Activated naive CD8-positive, alpha-beta T cell treated with anti-CD3 and anti-CD28 coated beads for 36 hours (primary cell): ENCODE measurements around the gene PAQR5. TPM values are rescaled to one million over a fixed set of nuclear protein-coding genes. Genes with fewer than 3 reads are reported as not detected.

Experiments
- DNase-seq: peaks from one replicate; pipeline ENCODE4 v3.0.0; 2021
- H3K27ac Mint-ChIP-seq: one replicate; pipeline ENCODE4 v1.8.0; 2022; ENCODE audit warnings: mild to moderate bottlenecking, moderate library complexity, mixed read lengths
- H3K27me3 Mint-ChIP-seq: one replicate; pipeline ENCODE4 v1.8.0; 2022; ENCODE audit warnings: mild to moderate bottlenecking, mixed read lengths
- H3K36me3 Mint-ChIP-seq: one replicate; pipeline ENCODE4 v1.8.0; 2021; ENCODE audit warnings: mild to moderate bottlenecking, mixed read lengths
- H3K4me1 Mint-ChIP-seq: one replicate; pipeline ENCODE4 v1.8.0; 2021; ENCODE audit warnings: mixed read lengths
- H3K4me3 Mint-ChIP-seq: one replicate; pipeline ENCODE4 v1.8.0; 2022; ENCODE audit warnings: mild to moderate bottlenecking, moderate library complexity, mixed read lengths
- H3K9me3 Mint-ChIP-seq: one replicate; pipeline ENCODE4 v1.8.0; 2022; ENCODE audit warnings: mixed read lengths
- total RNA-seq, 2 experiments: library from RNA; stranded (reverse); gene quantifications; one replicate each; pipeline ENCODE4 v1.2.3, GENCODE V29; 2021

The PAQR5 gene
- total RNA-seq, 2 experiments from 2014 or later = 0.06 to 0.23 TPM

DNA sequence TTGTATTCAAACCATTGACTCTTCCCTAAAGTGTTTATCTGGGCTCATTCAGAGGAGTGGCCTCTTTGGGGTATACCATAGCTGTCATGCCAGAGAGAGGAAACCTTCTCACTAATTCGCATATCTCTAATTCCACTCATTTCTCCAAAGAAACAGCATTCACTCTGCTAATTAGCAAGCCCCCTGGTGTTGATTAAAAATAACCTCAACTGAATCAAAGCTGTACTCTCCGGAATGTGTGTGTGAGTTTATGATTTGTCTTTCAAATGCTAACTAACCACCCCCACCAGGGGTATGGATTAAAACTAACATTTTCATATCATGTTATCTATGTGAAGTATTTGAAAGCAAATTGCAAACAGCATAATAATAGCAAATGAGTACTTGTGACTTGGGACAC is 45.5 kb downstream of the PAQR5 start:
- no peak overlapping the region for H3K4me3 Mint-ChIP-seq
- H3K27me3 Mint-ChIP-seq = peaks cover 4% of the 10 kb centered on the region
- DNase-seq = no peak
- no peaks in the 10 kb centered on the region for H3K36me3 Mint-ChIP-seq
- no peaks in the 10 kb centered on the region for H3K9me3 Mint-ChIP-seq
- H3K27ac Mint-ChIP-seq = no peak overlapping the region
- no peaks in the 10 kb centered on the region for H3K4me1 Mint-ChIP-seq

DNA sequence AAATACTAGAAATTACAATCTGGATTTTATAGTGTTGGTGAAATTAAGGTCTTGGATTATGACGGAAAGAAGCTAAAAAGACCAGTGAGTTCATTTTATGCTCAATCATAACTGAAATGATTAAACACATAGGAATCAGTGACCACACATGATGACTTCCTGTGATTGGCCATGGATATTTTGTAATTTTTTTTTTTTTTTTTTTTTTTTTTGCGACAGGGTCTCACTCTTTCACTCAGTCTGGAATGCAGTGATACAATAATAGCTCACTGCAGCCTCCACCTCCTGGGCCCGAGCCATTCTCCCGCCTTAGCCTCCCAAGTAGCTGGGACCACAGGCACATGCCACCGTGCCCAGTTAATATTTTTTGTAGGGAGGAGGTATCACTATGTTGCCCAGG is 47.4 kb downstream of the PAQR5 start:
- Mint-ChIP-seq H3K9me3 (no peaks in the 10 kb centered on the region), H3K4me1 (no peaks in the 10 kb centered on the region), H3K36me3 (no peaks in the 10 kb centered on the region), H3K27me3 (peaks cover 4% of the 10 kb centered on the region), H3K27ac (no peak overlapping the region), H3K4me3 (no peak overlapping the region)
- DNase-seq = no peak

DNA sequence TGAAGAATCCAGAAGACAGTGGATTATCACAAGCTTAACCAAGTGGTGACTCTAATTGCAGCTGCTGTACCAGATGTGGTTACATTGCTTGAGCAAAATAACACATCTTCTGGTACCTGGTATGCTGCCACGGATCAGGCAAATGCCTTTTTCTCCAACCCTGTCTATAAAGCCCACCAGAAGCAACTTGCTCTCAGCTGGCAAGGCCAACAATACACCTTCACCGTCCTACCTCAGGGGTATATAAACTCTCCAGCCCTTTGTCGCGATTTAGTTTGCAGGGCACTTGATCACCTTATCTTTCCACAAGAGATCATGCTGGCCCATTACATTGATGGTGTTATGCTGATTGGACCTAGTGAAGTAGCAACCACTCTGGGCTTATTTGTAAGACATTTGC is 52.6 kb downstream of the PAQR5 start:
- DNase-seq = no peak
- Mint-ChIP-seq H3K4me3 (no peak overlapping the region), H3K27me3 (no peaks in the 10 kb centered on the region), H3K36me3 (no peaks in the 10 kb centered on the region), H3K9me3 (no peaks in the 10 kb centered on the region), H3K4me1 (no peaks in the 10 kb centered on the region), H3K27ac (no peak overlapping the region)

DNA sequence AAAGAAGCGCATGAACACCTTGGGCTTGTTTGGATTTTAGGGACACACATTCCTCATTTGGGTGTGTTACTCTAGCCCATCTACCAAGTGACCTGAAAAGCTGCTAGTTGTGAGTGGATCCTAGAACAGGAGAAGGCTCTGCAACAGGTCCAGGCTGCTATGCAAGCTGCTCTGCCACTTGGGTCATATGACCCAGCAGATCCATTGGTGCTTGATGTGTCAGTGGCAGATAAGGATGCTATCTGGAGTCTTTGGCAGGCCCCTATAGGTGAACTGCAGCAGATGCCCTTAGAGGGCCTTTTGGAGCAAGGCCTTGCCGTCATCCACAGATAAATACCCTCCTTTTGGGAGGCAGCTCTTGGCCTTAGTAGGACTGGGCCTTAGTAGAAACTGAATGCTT is 53.2 kb downstream of the PAQR5 start:
- Mint-ChIP-seq H3K9me3 (no peaks in the 10 kb centered on the region), H3K27ac (no peak overlapping the region), H3K27me3 (no peaks in the 10 kb centered on the region), H3K4me1 (no peaks in the 10 kb centered on the region), H3K4me3 (no peak overlapping the region), H3K36me3 (no peaks in the 10 kb centered on the region)
- no peak for DNase-seq

DNA sequence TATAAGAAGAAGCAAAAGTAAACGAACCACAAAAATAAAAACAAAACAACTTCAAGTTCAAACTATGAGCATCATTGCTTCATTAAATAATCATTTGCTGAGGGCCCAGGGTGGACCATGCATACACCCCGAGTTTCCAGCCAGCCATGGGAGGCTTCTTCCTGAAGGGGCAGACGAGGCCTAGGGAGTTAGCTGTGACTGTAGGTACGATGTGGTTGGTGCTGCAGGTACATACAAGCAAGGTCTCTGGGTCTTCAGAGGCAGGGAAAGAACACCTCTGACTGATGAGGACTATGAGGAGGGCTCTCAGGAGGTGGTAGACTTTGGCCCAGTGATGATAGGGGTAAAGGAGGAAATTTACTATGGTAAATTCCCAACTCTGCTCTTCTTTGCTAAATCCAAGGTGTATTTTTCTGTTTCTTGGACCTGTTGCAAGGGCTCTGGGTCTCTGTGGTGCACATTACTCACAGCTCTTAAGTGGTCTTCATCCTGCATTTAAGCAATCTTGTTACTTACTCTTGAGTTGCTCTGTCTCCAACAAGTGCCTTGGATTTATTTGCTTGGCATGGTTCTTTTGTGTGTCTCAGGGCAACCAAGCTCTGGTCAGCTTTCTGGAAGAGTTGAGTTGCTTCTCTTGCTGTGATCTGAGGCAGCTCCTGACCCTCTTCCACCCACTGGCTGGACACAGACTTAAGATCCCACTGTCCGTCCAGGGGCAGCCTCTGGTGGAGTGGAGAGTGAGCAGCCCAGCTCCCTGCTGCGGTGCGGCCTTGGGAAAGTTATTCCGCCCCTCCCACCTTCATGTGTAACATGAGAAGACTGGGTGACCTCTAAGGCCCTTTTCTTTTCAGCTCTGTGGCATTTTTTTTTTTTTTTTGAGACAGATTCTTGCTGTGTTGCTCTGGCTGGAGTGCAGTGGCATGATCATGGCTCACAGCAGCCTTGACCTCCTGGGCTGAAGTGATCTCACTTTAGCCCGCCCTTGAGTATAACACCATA is 59.4 kb downstream of the PAQR5 start:
- Mint-ChIP-seq H3K36me3 (no peaks in the 10 kb centered on the region), H3K4me1 (no peaks in the 10 kb centered on the region), H3K27me3 (no peaks in the 10 kb centered on the region), H3K27ac (no peak overlapping the region), H3K4me3 (no peak overlapping the region), H3K9me3 (no peaks in the 10 kb centered on the region)
- no peak for DNase-seq

DNA sequence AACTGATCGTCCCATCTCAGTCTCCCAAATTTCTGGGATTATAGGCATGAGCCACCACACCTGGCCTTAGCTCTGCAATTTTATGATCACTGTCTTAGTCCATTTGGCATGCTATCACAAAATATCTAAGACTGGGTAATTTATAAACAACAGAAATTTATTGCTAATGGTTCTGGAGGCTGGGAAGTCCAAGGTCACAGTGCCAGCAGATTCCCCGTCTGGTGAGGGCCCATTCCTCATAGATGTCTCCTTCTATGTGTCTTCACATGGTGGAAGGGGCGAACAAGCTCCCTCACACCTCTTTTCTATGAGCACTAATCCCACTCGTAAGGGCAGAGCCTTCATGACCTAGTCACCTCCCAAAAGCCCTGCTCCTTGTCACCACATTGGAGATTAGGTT is 60.1 kb downstream of the PAQR5 start:
- no peaks in the 10 kb centered on the region for H3K27me3 Mint-ChIP-seq
- no peaks in the 10 kb centered on the region for H3K4me1 Mint-ChIP-seq
- no peak overlapping the region for H3K27ac Mint-ChIP-seq
- no peak for DNase-seq
- no peaks in the 10 kb centered on the region for H3K9me3 Mint-ChIP-seq
- no peak overlapping the region for H3K4me3 Mint-ChIP-seq
- no peaks in the 10 kb centered on the region for H3K36me3 Mint-ChIP-seq

DNA sequence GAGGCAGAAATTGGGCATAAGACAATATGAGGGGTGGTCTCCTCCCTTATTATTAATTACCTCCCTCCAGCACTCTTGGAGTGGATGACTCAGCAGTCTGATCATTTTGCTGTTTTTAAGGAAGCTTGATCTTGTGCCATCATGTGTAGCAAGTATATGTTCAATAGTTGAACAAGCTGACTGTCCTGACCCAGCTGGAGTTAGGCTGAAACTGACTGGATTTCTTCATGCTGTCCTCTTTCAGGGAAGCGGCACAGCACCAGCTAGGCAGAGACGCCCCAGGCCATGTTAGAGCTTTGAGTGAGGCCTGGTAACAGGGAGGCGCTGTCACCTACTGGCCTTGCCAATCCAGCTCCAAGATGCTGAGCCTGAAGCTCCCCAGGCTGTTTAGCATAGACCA is 61.0 kb downstream of the PAQR5 start:
- no peaks in the 10 kb centered on the region for H3K27me3 Mint-ChIP-seq
- H3K4me3 Mint-ChIP-seq = no peak overlapping the region
- DNase-seq = no peak
- H3K9me3 Mint-ChIP-seq = no peaks in the 10 kb centered on the region
- no peaks in the 10 kb centered on the region for H3K36me3 Mint-ChIP-seq
- H3K27ac Mint-ChIP-seq = no peak overlapping the region
- no peaks in the 10 kb centered on the region for H3K4me1 Mint-ChIP-seq

DNA sequence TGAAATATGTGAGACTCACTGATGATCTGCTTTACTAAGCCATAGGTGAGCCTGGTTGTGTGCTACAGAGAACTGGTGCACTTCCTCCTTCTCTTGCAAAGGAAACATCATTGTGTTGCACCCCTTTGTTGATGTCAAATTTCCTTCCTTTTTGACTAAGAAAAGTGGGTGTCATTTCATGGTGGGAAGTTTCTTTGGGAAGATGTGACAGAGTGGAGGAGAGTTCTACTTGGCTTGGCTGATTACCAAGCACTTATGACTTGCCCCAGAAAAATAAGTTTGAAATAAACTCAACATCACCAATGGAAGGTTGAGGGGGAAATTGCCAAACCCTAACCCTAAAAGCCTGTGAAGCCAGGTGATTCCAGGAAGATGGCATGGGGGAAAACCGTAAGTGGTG is 61.9 kb downstream of the PAQR5 start:
- H3K4me3 Mint-ChIP-seq = no peak overlapping the region

DNA sequence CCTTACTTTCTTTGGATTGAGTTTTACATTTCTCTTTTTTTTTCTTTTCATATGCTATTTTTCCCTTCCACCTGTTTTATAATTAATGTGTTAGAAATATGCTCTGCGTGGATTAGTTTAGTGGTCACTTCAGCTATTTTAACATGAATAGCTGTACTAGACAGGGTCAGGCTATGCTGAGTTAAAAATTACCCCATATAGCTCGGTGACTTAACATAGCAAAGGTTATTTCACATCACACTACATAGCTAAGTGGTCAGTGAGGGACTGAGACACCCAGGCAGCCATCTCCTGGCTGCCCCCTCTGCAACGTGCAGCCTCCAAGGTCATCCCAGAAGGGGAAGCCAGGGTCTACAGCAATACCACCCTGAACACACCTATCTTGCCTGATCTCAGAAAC is 68.5 kb downstream of the PAQR5 start:
- no peak for DNase-seq
- Mint-ChIP-seq H3K36me3 (no peaks in the 10 kb centered on the region), H3K27me3 (peaks cover 17% of the 10 kb centered on the region), H3K4me3 (no peak overlapping the region), H3K27ac (no peak overlapping the region), H3K4me1 (no peaks in the 10 kb centered on the region), H3K9me3 (no peaks in the 10 kb centered on the region)

More for the DNA sequence above, 61.9 kb downstream of the PAQR5 start:
- Mint-ChIP-seq H3K9me3 (no peaks in the 10 kb centered on the region), H3K4me1 (no peaks in the 10 kb centered on the region), H3K27me3 (no peaks in the 10 kb centered on the region), H3K36me3 (no peaks in the 10 kb centered on the region), H3K27ac (no peak overlapping the region)
- DNase-seq = no peak

DNA sequence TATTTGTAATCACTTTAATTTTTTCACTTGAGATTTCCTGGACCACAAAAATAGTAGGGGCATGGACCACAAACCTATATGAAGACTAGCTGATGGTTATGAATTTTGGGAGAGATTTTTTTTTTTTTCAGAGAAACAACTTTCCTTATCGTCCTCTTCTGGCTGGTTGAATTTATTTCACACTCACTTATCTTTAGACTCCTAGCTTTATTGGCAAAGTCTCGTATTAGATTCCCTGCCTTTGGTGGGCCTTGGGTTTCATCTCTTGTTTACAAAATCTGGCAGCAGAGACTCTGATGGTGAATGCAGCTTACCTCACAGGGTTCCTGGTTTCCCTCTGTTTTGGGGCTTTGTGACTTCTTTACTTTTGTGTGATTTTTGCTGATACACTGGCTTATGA is 70.9 kb downstream of the PAQR5 start:
- peaks cover 17% of the 10 kb centered on the region for H3K27me3 Mint-ChIP-seq
- H3K27ac Mint-ChIP-seq = no peak overlapping the region
- H3K36me3 Mint-ChIP-seq = no peaks in the 10 kb centered on the region
- H3K4me1 Mint-ChIP-seq = no peaks in the 10 kb centered on the region
- no peak for DNase-seq
- no peaks in the 10 kb centered on the region for H3K9me3 Mint-ChIP-seq
- H3K4me3 Mint-ChIP-seq = no peak overlapping the region

DNA sequence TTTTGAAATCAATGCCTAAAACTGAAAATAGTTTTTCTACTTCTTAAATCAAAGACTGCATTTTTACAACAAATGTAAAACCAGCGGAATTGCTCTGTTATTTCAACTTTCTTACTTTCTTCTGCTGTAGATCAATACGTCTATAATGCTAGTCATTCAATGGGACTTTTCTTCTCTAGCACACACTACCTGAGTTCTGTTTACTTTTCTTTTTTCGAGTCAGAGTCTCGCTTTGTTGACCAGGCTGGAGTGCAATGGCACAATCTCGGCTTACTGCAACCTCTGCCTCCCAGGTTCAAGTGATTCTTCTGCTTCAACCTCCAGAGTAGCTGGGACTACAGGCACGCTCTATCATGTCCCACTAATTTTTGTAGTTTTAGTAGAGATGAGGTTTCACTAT is 74.7 kb downstream of the PAQR5 start:
- Mint-ChIP-seq H3K27me3 (peaks cover 4% of the 10 kb centered on the region), H3K9me3 (no peaks in the 10 kb centered on the region), H3K36me3 (no peaks in the 10 kb centered on the region), H3K4me3 (no peak overlapping the region), H3K27ac (no peak overlapping the region), H3K4me1 (no peaks in the 10 kb centered on the region)
- no peak for DNase-seq

DNA sequence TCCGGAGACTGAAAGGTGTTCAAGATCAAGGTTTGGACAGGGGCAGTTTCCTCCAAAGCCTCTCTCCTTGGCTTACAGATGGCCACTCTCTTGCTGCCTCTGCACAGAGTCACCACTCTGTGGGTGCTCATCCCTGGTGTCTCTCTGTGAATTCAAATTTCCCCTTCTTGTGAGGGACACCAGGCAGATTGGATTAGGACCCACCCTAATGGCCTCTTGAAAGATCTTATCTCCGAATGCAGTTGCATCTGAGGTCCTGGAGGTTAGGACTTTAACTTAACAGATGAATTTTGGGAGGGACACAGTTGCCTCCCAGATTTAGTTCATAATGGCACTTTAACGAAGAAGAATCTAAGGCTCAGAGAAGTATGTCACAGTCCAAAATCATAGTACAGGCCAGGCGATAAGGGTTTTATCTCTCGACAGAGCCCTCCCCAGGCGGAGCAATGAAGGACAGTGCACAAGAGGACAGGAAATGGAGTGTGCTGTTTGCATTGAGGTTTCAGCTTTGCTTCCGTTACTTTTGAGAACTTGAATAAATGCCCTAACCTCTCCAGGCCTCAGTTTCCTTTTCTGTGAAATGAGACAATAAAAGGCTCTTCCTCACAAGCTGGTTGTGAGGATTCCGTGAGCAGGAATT is 76.6 kb downstream of the PAQR5 start:
- H3K4me1 Mint-ChIP-seq = no peaks in the 10 kb centered on the region
- H3K4me3 Mint-ChIP-seq = no peak overlapping the region
- H3K9me3 Mint-ChIP-seq = no peaks in the 10 kb centered on the region
- no peaks in the 10 kb centered on the region for H3K36me3 Mint-ChIP-seq
- no peak overlapping the region for H3K27ac Mint-ChIP-seq
- H3K27me3 Mint-ChIP-seq = no peaks in the 10 kb centered on the region
- DNase-seq = no peak

DNA sequence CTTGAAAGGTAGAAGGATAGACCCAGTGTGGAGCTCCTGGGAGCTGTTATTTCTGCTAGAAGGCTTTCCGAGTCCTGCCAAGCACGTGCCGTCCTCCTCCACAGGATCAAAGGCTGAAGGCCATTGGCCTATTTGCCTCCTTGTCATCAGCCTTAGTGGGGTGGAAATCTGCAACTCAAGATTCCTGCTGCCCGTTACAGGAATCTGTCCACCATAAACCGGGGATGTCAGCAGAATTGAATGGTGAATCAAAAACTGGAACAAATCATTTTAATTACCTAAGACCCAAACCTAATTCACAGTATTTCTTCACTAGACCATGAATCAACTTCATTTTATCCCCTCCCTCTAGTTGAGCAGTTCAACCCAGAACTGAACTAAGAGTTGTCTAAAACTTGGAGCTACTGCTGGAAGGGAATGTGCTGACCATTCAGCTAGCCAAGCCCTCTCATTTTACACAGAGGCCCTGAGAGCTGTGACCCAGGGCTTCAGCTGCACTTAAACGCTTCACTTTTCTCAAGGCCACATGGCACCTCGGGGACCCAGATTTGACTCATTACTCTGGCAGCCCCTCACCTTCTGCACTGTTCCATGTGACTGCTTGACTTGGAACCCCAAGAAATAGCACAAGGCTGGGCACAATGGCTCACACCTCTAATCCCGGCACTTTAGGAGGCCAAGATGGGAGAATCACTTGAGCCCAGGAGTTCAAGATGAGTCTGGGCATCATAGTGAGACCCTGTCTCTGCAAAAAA is 78.7 kb downstream of the PAQR5 start:
- Mint-ChIP-seq H3K4me1 (no peaks in the 10 kb centered on the region), H3K27ac (no peak overlapping the region), H3K27me3 (no peaks in the 10 kb centered on the region), H3K4me3 (no peak overlapping the region), H3K9me3 (no peaks in the 10 kb centered on the region), H3K36me3 (no peaks in the 10 kb centered on the region)
- no peak for DNase-seq

DNA sequence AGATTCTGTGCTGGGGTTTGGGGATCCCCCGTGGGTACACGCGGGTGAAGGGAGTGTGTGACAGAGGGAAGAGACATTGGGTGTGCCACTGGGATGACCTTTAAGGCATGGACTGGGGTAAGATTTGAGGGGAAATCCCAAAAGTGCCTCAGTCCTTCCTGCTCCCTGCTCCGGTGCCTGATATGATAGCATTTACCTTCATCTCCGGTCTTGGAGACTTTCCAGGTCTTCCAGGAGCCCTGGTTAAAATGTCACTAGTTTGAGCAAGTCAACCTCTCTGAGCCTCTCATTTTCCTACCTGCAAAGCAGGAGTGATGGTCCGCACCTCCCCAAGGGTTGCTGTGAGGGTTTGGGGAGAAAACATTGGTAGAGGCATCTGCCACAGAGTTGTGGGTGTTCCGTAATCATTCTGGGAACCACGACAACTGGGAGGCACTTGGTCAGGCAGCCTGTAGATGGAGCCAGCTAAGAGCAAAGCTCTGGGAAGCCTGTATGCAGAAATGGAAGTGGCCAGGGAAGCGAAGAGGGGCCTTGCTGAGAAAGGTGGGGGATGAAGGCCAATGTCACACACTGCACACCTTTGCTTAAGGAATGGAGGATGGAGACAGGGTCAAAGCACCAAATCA is 81.5 kb downstream of the PAQR5 start:
- no peak overlapping the region for H3K4me3 Mint-ChIP-seq
- H3K27me3 Mint-ChIP-seq = no peaks in the 10 kb centered on the region
- H3K36me3 Mint-ChIP-seq = no peaks in the 10 kb centered on the region
- no peaks in the 10 kb centered on the region for H3K4me1 Mint-ChIP-seq
- no peak overlapping the region for H3K27ac Mint-ChIP-seq
- no peak for DNase-seq
- H3K9me3 Mint-ChIP-seq = no peaks in the 10 kb centered on the region

DNA sequence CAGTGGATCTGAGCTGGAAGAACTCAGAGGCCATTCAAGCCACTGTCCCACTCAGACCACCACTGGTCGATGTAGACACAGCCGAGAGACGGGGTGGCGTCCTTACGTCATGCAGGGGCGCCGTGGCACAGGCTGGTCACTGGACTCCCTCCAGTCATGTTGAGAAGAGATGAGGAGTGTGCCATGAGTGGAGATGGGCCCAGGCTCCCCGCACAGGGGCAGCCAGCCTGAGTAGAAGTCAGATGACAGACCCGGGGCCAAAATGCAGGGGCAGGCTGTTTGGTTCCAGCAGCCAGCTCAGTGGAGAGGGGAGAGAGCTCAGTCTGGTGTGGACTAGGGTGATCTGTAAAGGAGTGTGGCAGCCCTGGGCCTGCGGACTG is 82.0 kb downstream of the PAQR5 start:
- Mint-ChIP-seq H3K27me3 (no peaks in the 10 kb centered on the region), H3K4me1 (no peaks in the 10 kb centered on the region), H3K27ac (no peak overlapping the region), H3K4me3 (no peak overlapping the region), H3K9me3 (no peaks in the 10 kb centered on the region), H3K36me3 (no peaks in the 10 kb centered on the region)
- no peak for DNase-seq
